CD4-positive, alpha-beta T cell treated with Interferon alpha-2 for 1 hour (primary cell): ENCODE data around the gene RNF213.
A peak's percentile ranks its signal among the peaks of the same experiment; 100 is the strongest.

ENCODE experiments used
- DNase-seq, 2 donors: peaks; one replicate each; pipeline ENCODE4 v3.0.0-alpha.2; 2020 to 2022

Gene RNF213

GRCh38 chr17:80353718-80354275, 93.1 kb downstream of the RNF213 start:
- DNase-seq: no peak

DNA sequence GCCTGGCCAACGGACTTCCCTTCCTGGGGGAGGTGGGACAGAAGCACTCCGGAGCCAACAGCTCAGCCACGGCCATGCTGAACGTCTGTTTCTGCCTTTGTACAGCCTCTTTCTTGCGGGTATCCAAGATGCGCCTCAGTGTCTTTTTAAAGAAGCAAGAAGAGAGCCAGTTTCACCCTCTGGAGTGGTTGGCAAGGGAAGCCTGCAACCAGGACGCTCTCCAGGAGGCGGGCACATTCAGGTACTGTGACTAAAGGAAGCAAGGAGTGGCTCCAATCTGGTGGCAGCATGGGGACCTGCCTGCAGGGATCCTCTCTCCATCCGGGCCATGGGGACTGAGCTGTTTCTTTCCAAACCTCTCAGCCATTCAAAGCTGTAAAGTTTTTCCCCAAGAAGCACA, 93.7 kb downstream of the RNF213 start:
- DNase-seq: no peak

DNA sequence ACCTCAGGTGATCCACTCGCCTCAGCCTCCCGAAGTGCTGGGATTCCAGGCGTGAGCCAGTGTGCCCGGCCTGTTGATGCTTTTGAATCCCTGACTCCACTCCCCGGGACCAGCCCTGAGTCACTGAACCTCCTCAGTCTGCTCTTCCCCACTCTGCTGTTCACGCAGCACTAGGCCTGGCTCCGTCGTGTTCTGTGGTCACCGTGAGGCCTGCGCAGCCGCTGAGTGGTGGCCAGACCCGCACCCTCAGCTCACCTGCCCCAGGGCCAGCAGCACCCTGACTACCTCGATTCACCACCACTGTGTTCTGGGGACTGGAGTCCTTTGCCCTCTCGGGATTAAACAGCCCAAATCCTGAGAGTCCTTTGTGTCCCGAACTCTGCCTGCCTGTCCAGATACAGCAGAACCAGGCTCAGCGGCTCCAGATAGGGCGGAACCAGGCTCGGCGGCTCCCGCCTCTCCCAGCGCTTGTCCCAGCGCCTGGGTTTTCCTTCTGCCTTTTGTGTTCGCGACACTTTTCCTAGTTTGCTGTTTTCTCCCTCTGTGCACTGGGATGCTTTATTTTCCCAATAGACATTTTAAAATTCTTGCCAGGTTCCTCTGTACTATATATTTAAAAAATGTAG, 95.7 kb downstream of the RNF213 start:
- DNase-seq: no peak

- DNase-seq: no peak
These were observed 97.5 kb downstream of the RNF213 start for GRCh38 chr17:80358131-80358530.

DNA sequence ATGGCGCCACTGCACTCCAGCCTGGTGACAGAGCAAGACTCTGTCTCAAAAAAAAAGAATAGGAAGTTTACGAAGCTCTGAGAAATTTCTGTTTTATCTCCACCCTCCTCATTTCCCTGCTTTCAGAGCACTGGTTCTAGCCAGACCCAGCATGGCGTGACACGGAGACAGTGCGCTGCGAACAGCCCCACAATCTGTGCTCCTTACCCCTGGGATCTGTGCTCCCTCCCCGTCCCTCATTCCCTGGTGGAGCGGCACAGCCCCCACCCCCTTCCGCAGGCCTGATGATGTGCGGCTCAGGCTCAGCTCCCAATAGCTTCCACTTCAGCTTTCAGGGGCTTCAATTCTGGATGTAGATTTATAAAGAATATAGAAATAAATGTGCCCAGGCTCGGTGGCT, 98.2 kb downstream of the RNF213 start:
- DNase-seq: no peak

GRCh38 chr17:80359422-80360110, 98.9 kb downstream of the RNF213 start:
- DNase-seq: no peak

- no peak for DNase-seq
These were observed 99.7 kb downstream of the RNF213 start for GRCh38 chr17:80360396-80360795.

DNA sequence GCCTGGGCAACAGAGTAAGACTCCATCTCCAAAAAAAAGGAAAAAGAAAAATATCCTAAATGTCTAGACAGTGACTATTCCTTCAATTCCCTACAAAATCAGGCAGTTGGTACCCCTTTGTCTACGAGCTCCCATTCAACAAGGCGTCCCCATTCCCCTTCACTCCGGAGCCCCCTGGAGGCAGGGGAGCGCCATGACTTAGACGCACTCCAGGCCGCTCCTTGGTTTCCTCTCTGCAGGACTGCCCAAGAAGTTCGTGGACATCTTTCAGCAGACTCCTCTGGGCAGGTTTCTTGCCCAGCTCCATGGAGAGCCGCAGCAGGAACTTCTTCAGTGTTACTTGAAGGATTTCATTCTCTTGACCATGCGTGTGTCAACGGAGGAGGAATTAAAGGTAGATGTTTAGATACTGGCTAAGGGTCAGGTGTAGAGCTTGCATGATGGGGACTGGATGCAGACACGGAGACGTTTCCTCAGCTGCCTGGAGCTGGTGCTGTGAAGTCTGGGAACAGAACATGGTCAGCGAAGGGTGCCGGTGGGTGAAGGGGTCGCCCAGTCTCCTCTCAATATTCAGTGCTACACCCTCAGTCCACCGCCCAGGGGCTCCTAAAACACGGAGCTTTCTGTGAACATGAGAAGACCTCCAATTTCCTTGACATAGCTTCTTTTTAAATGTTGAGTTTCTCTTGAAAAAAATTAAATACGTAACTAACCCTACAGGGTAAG, 101.0 kb downstream of the RNF213 start:
- DNase-seq: peak in 1 of 2 donors; percentile 24

DNA sequence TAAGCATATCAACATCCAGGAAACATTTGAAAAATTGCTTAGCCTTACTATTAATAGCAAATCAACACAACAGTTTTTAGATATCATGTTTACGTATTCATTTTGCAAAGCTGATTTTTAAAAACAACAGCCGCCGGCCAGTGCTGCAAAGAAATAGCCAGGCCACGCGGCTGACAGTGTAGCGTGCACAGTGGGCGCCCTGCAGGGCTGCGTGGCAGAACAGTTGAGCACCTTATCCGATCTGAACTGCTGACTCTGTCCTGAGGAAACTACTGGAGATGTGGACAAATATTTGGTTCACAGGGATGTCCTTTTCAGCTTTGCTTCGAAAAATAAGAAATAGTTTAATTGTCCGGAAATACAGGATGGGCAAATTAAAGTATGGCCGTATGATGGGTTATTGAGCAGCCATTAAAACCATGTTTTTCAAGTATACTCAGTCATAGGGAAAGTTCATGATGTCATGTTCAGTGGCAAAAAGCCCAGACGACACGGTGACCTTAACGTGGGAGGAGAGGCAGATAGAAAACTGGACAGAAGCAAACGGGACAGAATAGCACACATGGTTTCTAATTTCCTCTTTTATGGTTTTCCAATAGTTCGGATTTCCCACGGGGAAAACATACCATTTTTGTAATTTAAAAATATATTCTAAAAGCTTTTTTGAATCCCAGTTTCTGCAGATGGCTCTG, 101.9 kb downstream of the RNF213 start:
- no peak for DNase-seq

- no peak for DNase-seq
These were observed 102.5 kb downstream of the RNF213 start for GRCh38 chr17:80363120-80363515.

DNA sequence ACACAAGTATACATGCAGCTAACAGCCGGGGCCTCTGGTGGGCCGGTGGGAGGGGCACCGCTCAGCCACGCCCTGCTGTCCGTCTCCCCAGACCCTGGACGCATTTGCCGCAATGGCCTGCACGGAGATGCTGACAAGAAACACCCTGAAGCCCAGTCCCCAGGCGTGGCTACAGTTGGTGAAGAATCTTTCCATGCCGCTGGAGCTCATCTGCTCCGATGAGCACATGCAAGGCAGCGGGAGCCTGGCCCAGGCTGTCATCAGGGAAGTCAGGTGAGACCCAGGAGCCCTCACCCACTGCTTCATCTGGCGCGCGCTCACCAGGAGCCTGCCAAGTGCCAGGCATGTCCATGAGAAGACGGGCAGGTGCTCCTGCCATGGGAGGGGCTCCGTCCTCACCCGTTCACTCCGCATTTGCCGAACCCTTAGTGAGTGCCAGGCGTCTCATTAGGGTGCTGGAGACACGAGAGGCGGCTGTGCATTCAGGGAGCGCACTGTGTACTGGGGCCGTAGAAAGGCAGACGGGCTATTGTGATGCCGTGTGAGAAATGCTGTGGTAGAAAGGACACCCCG, 103.0 kb downstream of the RNF213 start:
- no peak for DNase-seq

- peak in 1 of 2 donors; percentile 12 for DNase-seq
These were observed 103.5 kb downstream of the RNF213 start for GRCh38 chr17:80364091-80364691.

- DNase-seq: no peak
These were observed 104.6 kb downstream of the RNF213 start for GRCh38 chr17:80365001-80365965.

- no peak for DNase-seq
These were observed 105.3 kb downstream of the RNF213 start for GRCh38 chr17:80365983-80366382.

DNA sequence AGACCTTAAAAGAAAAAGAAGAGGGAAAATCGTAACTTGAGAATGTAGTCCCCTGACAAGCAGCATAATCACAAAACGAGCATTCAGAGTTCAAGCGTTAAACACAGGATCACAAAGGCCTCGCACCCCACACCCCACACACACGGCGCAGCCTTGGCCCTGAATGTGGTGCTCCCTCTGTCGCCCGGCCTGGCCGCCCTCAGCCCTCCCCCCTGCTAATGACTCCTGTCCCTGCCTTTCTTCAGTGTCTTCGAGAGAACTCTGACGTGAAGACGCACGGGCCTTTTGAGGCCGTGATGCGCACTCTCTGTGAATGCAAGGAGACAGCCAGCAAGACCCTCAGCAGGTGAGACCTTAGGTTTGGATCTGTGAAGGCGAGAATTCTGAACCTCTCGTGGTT, 106.9 kb downstream of the RNF213 start:
- DNase-seq: no peak

- DNase-seq: no peak
These were observed 110.5 kb downstream of the RNF213 start for GRCh38 chr17:80371196-80371595.

DNA sequence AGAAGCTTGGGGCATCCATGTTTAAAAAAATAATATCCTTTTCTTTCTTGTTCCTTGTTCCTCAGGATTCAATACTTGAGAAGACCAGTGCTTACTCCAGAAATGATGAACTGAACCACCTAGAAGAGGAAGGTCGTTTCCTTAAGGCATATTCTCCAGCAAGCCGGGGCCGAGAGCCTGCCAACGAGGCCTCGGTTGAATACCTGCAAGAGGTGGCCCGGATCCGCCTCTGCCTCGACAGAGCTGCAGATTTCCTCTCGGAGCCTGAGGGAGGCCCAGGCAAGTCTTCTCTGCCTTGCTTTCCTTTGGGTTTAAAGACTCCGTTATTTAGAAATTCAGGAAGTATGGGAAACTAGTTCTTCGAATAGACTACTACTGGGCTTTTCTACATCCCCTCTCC, 111.8 kb downstream of the RNF213 start:
- no peak for DNase-seq

DNA sequence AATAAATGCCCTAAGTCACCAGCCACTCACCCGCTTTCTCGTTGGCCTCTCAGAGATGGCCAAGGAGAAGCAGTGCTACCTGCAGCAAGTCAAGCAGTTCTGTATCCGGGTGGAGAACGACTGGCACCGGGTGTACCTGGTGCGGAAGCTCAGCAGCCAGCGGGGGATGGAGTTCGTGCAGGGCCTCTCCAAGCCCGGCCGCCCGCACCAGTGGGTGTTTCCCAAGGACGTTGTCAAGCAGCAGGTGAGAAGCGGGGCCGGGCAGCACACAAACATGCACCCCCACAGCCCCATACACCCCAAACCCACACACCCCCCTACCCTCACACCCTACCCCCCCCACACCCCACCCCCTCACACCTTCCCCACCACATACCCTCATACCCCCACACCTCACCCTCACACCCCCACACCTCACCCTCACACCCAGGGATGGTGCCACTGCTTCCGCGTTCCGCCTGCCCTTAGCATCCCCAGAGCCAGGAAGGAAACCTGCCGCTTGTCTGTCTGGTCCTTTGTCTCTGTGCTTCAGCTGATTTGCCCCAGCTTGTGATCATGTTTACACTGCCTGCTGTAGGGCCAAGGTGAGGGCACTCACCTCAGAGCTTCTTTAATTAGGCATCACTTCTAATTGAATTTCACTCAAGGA, 112.4 kb downstream of the RNF213 start:
- DNase-seq: no peak

GRCh38 chr17:80374039-80374731, 113.5 kb downstream of the RNF213 start:
- DNase-seq: no peak
